Fibroblast of gingiva (primary cell): ENCODE results near the gene SLX4IP.

Experiments used
- DNase-seq: peaks from one replicate; pipeline ENCODE4 v3.0.0-alpha.2; 2011; ENCODE audit warnings: low read depth

SLX4IP gene

GRCh38 chr20:10521836-10522235 is 86.7 kb downstream of the SLX4IP start:
- DNase-seq: no peak

- DNase-seq: no peak
Measured at GRCh38 chr20:10522328-10522727, 87.2 kb downstream of the SLX4IP start.

DNA sequence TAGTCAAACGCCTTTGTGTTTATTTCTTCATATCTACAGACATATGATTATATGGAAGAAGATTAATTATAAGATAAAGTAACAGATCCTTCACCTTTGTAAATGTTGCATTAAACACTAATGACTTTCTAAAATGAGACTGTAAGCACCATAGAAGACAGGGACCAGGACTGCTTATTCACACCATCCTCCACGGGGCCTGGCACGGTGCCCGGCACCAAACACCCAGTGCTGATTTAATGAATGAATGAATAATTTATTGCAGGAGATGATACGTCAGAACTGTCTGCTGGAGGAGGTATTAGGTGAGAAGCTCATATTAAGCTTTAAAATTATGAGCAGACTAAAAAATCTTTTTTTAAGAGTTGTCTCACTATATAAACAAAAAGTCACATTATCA is 88.3 kb downstream of the SLX4IP start:
- no peak for DNase-seq

DNA sequence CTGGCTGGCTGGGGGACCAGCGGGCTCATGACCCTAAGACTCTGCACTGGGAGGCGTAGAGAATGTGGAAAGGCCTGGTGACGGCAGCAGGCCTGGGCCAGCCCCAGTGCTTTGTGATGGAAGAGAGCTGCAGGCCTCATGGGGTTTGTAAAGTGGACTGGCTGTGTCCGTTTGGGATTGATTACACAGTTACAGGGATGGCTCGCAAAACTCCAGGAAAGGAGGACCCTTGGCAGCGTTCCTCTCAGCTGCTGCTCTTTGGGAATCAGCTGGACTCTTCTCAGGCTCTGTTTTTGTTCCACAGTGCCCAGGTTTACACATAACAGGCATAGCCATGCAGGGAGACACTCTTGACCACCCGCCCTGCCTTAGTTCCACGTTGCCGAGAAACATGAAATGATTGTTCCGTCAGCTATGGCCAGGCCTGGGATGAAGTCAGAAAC is 89.0 kb downstream of the SLX4IP start:
- peak; percentile 72 for DNase-seq

DNA sequence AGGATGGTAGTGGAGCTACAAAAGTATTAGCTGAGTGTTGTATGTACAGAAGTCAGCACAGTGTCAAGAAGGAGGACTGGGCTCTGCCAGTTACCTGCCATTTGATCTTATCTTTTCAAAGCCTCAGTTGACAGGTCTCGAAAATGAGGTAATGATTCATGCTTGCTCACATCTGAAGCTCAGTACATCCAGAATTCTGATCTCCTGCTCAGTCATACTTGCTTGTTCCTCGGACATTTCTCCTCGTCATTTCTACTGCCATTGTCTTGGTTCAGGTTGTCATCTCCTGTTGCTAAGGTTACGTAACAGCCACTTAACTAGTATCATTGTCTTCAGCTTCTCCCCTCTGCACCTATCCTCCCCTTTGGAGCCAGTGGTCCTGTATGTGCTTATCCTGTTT is 89.5 kb downstream of the SLX4IP start:
- no peak for DNase-seq

GRCh38 chr20:10527781-10528180 is 92.7 kb downstream of the SLX4IP start:
- no peak for DNase-seq

GRCh38 chr20:10530883-10531282 is 95.8 kb downstream of the SLX4IP start:
- DNase-seq: no peak

- DNase-seq: no peak
Measured at GRCh38 chr20:10531848-10532247, 96.7 kb downstream of the SLX4IP start.

GRCh38 chr20:10532361-10532760 is 97.3 kb downstream of the SLX4IP start:
- no peak for DNase-seq

GRCh38 chr20:10536531-10536930 is 101.4 kb downstream of the SLX4IP start:
- DNase-seq: peak; percentile 88

GRCh38 chr20:10537850-10538480 is 102.9 kb downstream of the SLX4IP start:
- DNase-seq: peak; percentile 7

- no peak for DNase-seq
Measured at GRCh38 chr20:10538768-10539167, 103.7 kb downstream of the SLX4IP start.

DNA sequence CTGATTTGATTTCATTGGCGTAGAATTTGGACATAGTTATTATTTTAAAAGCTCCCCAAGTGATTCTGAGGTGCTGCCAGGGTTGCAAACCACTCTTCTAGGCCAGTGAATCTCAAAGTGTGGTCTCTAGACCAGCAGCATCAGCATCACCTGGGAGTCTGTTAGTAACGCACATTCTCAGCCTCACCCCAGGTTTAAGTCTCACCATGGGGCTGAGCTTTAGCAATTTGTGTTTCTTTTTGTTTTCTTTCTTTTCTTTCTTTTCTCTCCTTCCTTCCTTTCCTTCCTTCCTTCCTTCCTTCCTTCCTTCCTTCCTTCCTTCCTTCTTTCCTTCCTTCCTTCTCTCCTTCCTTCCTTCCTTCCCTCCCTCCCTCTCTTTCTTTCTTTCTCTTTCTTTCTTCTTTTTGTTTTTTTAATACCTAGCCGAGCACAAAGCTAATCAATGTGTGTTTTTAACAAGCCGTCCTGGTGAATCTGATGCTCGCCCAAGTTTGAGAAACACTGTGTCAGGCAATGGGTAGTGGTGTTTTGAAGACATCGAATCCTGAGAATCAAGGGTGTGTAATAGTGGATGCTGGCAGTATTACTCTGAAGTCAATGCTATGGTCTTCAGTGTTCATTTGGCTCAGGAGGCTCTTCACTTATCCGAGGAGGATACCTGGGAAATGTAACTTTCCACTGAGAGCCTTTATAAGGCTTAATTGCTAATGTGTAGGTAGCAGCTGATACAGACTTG is 104.9 kb downstream of the SLX4IP start:
- DNase-seq: no peak

DNA sequence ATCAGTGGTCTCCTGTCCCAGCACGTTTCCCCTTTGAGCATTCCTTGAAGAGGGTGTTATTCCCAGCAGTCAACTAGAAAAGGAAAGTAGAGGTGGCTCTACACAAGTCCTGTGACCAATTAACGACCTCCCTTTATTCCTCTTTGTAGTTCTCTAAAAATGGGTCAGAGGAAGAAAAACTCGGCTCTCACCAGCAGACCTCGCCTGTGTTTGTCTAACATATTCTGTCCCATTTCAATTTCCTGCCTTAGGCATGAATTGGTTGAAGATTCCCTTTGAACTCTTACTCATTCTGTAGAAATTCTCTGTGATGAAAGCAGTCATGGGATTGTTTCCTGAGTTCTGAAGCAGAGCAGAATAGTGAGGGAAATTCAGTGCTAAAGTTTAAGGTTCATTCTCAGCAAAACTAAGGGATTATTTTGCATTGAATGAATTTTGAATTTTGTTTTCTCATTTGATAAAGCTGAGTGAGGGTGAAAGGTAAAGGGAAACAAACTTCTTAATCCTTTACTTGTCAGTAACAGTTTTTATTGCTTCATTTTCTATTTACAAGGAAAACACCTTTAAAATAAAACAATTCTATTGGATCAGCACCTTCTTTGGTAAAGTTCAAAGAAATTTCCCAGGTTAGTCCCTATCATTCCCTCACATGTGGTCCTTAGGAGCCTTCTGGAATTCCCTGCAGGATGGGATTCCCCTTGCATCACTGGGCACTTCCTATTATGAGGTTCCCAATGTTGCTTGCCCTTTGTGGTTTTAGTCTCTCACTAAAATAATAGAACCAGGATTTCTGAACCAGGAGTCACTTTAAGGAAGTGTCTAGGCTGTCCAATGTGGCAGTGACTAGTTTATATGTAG is 105.8 kb downstream of the SLX4IP start:
- peak; percentile 76 for DNase-seq

DNA sequence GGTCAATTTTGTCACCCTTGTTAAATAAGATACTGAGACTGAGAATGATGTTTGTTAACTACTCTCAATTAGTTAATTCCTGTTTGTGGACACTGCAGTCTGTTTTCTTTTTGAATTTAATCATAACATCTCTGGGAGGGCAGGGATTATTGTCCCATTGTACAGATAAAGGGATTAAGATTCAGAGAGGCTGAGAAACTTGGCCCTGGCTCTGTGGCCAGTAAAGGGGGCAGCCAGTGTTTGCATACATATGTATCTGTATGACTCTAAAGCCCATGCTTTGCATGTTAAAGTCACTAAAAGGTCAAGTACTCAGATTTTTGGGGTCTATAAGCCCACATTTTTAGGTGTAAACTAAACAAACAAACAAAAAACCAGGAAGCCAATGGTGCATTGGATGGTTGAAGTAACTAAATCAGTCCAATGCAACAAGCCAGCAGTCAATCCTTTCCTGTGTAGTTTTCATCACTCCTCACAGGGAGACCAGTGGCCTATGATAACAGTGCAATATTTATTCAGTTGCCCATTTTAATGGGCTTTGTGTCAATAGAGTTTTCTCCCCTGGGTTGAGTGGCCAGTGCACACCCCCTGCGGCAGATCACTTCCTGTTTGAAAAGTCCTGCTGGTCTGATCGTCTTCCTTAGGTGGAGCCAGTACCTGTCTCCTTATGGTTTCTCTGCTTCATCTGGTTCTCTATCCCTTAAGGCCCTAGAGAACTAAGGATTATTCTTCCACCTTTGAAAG is 106.7 kb downstream of the SLX4IP start:
- DNase-seq: no peak

- no peak for DNase-seq
Measured at GRCh38 chr20:10542442-10542841, 107.3 kb downstream of the SLX4IP start.

DNA sequence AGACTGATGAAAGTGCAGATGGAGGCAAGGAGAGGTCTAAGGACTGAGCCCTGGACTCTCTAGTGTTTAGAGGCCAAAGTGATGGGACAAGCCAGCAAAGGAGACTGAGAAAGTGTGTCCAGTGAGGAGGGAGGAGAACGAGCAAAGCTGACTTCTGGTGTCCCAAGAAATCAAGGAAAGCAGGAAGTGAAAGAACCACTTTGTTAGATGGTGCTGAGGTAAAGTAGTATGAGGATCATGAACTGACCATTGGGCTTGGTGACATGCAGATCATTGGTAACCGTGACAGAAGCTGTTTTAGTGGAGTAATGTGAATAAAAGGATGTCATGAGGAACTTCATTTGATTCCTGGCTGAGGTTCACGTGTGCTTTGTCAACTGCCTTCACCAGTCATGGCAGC is 108.4 kb downstream of the SLX4IP start:
- DNase-seq: no peak

DNA sequence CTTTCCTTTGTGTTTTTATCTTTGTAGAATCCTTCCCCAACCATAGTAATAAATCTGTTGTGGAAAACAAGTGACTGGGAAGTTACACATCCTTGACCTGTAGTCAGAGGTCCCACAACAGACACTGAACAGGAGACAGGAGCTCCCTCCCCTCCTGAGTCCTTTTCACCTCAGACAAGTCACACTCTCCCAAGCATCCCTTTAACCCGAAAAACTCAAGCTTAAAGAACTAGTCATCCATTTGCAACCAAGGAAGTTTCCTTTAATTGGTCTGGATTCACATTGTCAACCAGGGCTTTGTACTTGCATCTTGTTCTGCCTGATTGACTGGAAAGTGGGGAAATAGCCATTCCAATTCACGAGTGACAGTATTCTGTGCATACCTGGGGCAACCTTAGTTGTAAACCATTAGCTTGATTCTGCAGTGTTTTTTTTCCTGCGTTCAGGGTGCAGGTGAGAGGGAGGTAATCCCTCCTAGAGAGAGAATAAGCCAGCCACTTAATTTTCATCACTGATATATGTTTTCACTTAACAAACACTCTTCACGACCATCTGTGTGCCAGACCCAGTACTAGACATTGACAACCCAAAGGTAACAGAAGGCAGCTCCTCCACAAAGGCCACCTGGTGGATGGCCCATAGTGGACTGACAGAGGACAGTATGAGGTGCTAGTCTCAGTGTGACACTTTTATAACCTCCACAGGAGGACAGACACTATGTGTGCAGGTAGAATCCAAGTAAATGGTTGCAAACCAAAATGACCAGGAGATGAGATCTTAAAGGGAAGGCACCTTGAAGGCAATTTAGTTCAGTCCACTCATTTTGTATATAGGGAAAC is 112.4 kb downstream of the SLX4IP start:
- no peak for DNase-seq

DNA sequence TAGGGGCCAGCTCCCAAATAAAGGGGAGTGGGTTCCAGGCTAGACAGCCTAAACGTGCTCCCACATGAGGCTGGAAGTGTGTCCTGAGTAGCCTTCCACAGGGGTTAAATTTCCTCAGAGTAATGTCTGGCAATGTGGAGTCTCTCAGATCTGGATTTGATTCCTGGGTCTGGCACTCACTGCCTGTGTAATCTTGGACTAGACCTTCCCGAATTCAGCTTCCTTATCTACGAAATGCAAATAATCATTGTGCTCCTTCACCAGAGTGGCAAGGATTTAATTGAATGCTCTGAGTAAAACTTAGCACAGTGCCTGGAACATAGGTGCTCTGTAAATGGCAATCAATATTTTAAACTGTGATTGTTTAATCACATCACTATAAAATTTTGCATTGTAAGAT is 114.4 kb downstream of the SLX4IP start:
- no peak for DNase-seq

DNA sequence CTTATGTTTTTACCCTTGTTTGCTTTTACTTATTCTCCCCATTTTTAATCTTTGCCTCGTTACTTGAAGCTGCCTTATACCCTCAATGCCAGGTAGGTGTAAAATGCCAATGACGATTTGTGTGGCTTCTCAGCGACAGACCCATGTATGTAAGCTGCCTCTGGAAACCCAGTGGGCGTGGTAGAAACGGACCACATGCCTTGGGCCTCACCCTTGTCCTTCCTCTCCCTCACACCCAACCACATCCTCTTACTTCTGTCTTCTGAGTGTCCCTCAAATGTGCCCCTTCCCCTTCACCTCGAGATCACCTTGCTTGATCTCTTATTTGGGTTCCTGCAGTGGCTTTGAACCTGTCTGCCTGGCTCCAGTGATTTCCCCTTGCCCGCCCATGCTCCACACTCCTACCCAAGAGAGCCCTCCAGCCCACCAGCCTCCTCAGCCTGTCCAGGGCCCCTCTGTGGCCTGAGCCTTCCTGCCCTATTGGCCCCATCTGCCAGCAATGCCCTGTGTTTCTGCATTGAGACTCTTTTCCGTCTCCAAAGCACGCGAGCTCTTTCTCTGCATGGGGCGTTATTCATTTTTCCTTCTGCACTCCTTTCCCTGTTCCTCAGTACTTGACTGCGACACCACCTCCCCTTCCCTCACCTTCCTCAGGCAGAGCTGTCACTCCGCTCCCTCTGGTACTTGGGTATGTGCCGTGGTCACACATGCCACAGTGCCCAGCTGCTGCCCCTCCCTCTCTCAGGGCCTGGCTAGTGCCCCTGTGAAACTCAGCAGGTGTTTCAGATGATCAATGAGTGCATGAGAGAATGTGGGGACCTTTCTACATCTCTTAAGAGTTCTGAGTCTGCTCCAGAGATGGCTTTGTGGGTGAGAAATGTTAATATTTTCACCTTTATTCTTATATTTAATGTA is 115.4 kb downstream of the SLX4IP start:
- DNase-seq: no peak
